HG03378 (cell line): ENCODE results near the gene FNBP1L.

Experiments
- ATAC-seq: cut with Tn5 transposase; IDR thresholded peaks from one replicate; pipeline ENCODE4 v1.9.1; 2021; ENCODE audit warnings: mild to moderate bottlenecking, moderate library complexity; ENCODE audit not compliant: unreplicated experiment

The FNBP1L gene

GRCh38 chr1:93483606-93484005 is 35.7 kb downstream of the FNBP1L start:
- ATAC-seq: no peak

- ATAC-seq: no peak
Observed at GRCh38 chr1:93488207-93488606, 40.3 kb downstream of the FNBP1L start.

DNA sequence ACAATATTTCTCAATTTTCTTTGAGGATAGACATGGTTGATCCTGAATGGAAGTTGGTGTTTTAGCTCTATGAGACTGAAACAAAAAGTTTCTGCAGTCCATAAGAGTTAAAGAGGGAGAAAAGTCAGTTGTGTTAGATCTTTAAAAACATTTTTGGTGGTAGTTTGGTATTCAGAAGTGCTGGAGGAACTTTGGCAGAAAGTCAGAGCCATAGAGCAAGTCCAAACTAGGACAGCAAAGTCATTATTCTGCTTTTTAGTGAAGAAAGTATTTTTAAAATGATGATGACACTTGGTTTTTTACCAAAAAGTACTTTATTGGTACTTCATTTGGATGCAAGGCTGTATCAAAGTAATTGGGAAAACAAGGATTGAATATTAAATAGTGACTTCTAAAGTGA is 41.8 kb downstream of the FNBP1L start:
- no peak for ATAC-seq

DNA sequence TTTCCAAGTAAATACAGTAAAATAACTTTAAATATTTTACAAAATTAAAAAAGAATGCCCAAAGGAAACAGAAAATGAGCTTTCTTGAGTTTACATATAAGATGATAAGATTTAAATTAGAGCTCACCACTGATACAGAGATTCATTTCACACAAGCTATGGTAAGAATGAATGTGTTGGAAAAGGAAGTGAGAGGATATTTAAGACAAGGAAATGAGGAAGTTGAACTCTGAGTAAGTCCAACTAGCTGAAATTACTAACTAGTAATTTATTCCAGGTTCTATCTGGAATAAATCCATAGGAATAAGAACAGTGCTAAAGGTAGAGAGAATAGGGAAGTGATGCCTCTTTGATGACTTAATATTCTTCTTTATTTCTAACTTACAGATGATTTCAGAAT is 42.4 kb downstream of the FNBP1L start:
- no peak for ATAC-seq

DNA sequence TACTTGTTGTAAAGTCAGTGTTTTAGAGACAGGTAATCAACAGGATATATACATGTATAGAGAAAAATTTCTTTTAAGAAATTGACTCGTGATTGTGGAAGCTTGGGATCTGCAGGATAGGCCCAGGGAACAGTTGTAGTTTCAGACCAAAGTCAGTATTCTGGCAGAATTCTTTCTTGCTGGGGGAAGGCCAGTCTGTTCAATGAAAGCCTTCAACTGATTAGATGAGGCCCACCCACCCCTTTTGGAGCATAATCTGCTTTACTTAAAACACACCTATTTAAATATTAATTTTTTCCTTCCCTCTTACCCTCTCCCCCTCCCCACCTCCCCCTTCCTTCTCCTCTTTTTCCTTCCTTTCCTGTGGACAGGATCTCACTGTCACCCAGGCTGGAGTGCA is 48.0 kb downstream of the FNBP1L start:
- no peak for ATAC-seq

DNA sequence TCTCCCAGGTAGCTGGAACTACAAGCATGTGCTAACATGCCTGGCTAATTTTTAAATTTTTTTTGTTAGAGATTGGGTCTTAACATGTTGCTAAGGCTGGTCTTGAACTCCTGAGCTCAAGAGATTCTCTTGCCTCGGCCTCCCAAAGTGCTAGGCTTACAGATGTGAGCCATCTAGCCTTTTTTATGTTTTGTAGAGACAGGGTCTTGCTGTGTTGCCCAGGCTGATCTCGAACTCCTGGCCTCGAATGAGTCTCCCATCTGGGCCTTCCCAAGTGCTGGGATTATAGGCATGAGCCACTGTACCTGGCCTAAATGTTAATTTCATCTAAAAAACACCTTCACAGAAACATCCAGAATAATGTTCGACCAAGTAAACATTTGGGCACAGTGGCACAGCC is 48.6 kb downstream of the FNBP1L start:
- no peak for ATAC-seq

DNA sequence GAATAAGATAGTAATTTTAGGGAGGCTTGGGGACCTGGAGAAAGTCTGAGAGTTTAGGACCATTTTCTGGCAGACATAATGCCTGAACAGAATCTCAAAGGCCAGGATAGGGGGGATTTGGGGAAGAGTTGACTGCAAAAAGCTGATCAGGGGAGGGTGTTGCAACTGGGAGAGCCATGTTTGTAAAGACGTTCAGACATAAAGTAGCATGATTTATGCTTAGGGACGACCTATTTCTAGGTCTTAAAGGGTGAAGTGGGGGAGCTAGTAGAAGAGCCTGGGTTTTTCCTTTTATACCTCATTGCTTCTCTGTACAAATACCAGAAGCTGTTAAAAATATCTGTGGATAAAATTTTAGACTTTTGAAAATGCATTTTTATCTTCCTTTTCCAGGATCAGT is 51.2 kb downstream of the FNBP1L start:
- no peak for ATAC-seq

DNA sequence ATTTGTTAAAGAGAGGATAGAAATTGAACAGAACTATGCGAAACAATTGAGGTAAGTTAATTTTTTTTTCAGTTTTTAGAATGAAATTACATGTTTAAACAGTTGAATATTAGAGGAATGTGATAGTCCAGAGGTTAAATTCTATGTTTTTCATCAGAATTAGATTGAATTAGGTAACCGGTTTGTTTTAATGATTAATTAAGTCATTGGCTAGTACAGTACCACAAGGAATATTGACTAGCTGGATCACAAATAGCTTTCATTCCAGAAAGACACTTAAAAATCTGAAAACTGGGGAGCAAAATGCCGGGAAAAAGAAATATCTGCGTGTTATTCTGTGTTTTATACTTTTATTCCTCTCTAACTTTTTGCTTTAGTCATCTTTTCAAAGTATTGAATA is 51.6 kb downstream of the FNBP1L start:
- ATAC-seq: no peak

- ATAC-seq: no peak
Observed at GRCh38 chr1:93500275-93500674, 52.4 kb downstream of the FNBP1L start.

- ATAC-seq: no peak
Observed at GRCh38 chr1:93501399-93501798, 53.5 kb downstream of the FNBP1L start.

DNA sequence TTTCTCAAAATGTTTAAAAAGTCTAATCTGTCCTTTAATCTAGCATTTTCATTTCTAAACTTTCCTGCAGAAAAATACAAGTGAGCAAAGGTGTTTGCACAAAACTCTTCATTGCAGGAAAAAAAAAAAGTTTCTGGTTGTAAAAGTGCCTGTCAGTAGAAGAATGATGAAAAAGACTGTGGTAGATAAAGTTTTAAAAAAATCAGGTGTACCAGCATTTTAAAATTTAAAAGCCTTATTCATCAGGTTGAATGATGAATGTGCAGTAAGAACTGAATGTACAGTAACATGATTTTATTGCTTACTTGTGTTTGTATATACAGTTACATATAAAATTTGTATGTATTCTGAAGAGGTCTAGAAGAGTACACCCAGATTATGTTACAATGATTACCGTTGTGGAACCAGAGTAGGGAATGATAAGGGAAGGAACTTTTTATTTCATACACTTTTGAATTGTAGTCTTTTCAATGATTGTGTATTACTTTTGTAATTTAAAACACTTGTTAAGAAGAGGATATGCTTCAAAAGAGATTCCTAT is 54.0 kb downstream of the FNBP1L start:
- no peak for ATAC-seq

- ATAC-seq: no peak
Observed at GRCh38 chr1:93502571-93502970, 54.7 kb downstream of the FNBP1L start.

GRCh38 chr1:93503163-93503562 is 55.2 kb downstream of the FNBP1L start:
- no peak for ATAC-seq

DNA sequence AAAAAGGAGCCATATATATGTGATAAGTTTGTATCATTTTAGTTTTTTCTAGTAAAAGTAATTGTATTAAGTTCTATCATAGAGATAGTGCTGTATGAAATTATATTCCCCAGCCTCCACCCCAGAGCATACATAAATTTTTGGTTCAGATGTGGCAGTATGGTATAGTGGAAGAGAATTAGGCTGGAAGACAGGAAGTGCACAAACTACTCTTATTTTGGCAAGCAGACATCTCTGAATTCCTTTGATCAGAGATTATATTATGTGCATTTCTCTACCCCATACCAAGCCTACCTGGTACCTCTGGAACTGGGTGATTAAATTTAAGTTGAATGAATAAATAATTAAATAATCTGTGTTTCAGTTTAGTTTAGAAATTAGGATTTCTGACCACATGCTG is 55.9 kb downstream of the FNBP1L start:
- ATAC-seq: no peak

GRCh38 chr1:93504247-93505033 is 56.5 kb downstream of the FNBP1L start:
- ATAC-seq: no peak

GRCh38 chr1:93506126-93506525 is 58.2 kb downstream of the FNBP1L start:
- ATAC-seq: no peak

- ATAC-seq: no peak
Observed at GRCh38 chr1:93516164-93516563, 68.2 kb downstream of the FNBP1L start.

- no peak for ATAC-seq
Observed at GRCh38 chr1:93518516-93518915, 70.6 kb downstream of the FNBP1L start.

DNA sequence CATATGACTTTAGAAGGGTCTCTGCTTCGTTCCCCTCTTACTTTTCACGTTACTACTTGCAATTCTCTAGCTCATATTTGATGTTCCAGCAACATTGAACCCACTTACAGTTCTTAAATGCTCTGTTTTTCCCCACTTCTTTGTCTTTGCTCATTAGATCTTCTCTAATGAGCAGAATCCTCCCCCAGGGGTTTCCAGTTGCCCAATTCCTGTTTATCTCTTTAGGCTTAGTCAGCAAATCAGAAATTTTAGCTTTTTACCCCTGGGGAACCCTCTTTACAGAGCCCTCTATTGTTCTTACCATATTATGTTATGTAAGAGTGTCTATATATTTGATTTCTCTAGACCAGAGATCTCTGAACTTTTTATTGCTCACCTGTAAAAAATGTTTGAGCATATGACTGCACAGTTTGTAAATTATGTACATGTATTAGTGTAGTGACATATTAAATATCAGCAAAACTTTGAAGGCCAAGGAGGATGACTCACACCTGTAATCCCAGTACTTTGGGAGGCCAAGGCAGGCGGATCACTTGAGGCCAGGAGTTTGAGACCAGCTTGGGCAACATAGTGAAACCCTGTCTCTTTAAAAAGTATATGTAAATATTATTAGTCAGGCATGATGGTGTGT is 71.4 kb downstream of the FNBP1L start:
- no peak for ATAC-seq

DNA sequence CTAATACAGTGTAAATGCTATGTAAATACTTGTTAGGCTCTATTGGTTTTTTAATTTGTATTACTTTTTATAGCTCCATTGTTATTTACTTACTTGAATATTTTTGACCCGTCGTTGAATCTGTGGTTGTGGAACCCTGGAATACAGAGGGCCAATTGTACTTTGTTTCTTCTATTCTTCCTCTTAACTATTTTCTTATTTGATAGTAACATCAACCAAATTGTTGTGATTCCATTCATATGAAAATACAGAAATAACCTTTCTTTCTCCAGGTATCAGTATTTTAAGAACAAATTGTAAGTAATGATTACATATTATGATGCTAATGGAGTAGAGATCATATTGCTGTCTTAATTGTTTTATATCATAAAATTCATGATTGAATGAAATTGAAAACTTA is 73.7 kb downstream of the FNBP1L start:
- ATAC-seq: no peak

- ATAC-seq: no peak
Observed at GRCh38 chr1:93522721-93523120, 74.8 kb downstream of the FNBP1L start.

GRCh38 chr1:93525431-93525830 is 77.5 kb downstream of the FNBP1L start:
- no peak for ATAC-seq
